ENCODE data around the gene RELA.
"Not testable (repeated sequence)": the region's sequence is repeated elsewhere in the genome, so short reads cannot be mapped to it uniquely, and the experiment has no call there.

RELA gene

DNA sequence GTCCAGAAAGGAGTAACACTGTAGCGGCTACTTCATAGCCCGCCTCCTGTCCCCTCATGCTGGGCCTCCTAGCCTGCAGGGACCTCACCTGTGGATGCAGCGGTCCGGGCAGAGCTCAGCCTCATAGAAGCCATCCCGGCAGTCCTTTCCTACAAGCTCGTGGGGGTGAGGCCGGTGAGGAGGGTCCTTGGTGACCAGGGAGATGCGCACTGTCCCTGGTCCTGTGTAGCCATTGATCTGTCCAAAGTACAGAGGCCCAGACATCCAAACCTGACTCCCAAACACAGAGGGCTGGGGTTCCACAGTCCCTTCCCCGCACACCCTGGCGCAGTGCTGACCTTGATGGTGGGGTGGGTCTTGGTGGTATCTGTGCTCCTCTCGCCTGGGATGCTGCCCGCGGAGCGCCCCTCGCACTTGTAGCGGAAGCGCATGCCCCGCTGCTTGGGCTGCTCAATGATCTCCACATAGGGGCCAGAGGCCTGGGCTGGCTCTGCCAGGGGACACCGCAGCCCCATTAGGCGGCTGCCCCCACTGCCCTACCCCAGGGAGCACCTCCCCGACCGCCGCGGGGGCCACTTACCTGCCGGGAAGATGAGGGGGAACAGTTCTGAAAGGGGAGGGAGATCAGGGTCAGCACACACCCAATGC lies 993 bp downstream of the RELA start:
- Histone ChIP-seq H3K27ac (no peak overlapping the region), H3K4me3 (ENCODE audit: low read depth, low read length) (peak overlapping the region; percentile 91), H3K27me3 (ENCODE audit: insufficient read depth, low read depth, severe bottlenecking) (no peaks in the 10 kb centered on the region), H3K36me3 (peaks cover 47% of the 10 kb centered on the region), H3K9me3 (ENCODE audit: severe bottlenecking) (no peaks in the 10 kb centered on the region)
- no peak for DNase-seq
- TF ChIP-seq, protein P1, sequence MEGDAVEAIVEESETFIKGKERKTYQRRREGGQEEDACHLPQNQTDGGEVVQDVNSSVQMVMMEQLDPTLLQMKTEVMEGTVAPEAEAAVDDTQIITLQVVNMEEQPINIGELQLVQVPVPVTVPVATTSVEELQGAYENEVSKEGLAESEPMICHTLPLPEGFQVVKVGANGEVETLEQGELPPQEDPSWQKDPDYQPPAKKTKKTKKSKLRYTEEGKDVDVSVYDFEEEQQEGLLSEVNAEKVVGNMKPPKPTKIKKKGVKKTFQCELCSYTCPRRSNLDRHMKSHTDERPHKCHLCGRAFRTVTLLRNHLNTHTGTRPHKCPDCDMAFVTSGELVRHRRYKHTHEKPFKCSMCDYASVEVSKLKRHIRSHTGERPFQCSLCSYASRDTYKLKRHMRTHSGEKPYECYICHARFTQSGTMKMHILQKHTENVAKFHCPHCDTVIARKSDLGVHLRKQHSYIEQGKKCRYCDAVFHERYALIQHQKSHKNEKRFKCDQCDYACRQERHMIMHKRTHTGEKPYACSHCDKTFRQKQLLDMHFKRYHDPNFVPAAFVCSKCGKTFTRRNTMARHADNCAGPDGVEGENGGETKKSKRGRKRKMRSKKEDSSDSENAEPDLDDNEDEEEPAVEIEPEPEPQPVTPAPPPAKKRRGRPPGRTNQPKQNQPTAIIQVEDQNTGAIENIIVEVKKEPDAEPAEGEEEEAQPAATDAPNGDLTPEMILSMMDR (IDR thresholded peaks at IDR 0.05; ENCODE audit: low read depth, low read length): no peak

DNA sequence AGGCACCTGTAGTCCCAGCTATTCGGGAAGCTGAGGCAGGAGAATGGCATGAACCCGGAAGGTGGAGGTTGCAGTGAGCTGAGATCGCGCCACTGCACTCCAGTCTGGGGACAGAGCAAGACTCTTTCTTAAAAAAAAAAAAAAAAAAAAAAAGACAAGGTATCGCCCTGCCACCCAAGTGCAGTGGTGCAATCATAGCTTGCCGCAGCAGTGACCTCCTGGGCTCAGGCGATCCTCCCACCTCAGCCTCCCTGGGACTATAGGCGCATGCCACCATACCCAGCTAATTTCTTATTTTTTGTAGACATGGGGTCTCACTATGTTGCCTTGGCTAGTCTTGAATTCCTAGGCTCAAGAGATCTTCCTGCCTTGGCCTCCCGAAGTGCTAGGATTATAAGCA lies 1.8 kb downstream of the RELA start:
- H3K27me3 ChIP-seq (ENCODE audit: insufficient read depth, low read depth, severe bottlenecking); H3K4me3 ChIP-seq (ENCODE audit: low read depth, low read length); H3K27ac ChIP-seq; DNase-seq; H3K9me3 ChIP-seq (ENCODE audit: severe bottlenecking): not testable (repeated sequence)
- peaks cover 55% of the 10 kb centered on the region for H3K36me3 ChIP-seq

DNA sequence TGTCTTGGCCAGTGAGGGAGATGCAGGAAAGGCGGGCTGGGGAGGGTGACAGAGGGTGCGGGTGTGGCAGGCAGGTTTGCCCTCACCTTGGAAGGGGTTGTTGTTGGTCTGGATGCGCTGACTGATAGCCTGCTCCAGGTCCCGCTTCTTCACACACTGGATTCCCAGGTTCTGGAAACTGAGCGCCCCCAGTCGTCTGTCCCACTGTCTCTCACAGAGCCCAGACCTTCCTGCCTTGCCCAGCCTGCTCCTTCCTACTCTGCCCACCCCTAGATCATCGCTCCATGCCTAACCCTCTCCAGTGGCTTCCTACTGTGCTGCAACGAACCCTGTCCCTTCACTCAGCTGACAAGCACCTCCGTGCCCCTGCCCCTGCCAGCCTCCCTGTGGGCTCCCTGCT lies 2.7 kb downstream of the RELA start:
- Histone ChIP-seq H3K9me3 (ENCODE audit: severe bottlenecking) (no peaks in the 10 kb centered on the region), H3K4me3 (ENCODE audit: low read depth, low read length) (no peak overlapping the region), H3K27ac (no peak overlapping the region), H3K36me3 (peaks cover 64% of the 10 kb centered on the region), H3K27me3 (ENCODE audit: insufficient read depth, low read depth, severe bottlenecking) (no peaks in the 10 kb centered on the region)
- DNase-seq: no peak
- TF ChIP-seq, protein P1 (IDR thresholded peaks at IDR 0.05; ENCODE audit: low read depth, low read length): no peak

DNA sequence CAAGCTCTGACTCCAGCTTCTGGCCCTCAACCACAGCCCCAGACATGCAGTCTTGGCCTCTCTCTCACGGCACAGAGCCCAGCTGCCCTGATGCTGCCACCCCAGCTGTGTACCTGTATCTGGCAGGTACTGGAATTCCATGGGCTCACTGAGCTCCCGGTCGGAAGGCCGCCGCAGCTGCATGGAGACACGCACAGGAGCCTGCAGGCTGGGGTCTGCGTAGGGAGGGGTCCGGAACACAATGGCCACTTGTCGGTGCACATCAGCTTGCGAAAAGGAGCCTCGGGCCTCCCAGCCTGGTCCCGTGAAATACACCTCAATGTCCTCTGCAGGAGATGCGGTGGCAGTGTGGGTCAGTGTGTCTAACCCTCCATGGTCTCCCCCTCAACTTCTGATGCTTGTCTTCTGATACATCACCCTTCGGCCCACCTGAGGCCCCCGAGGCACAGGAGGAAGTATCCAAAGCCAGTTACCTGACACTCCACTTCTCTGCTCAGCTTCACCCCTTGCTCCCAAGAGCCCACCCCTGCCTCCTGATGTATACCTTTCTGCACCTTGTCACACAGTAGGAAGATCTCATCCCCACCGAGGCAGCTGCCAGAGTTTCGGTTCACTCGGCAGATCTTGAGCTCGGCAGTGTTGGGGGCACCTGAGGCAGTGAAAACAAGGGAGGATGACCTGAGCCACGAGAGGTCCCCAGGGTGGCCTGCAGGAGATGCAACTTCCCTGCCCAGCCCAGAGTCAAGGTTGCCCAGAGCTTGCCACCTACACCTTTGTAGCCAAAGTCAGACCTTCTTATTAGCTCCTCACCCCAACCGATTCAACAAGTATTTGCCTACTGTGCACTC lies 4.3 kb downstream of the RELA start:
- H3K36me3 ChIP-seq: peaks cover 80% of the 10 kb centered on the region
- TF ChIP-seq, protein P1 (IDR thresholded peaks at IDR 0.05; ENCODE audit: low read depth, low read length): no peak
- H3K27me3 ChIP-seq (ENCODE audit: insufficient read depth, low read depth, severe bottlenecking): no peaks in the 10 kb centered on the region
- no peaks in the 10 kb centered on the region for H3K9me3 ChIP-seq (ENCODE audit: severe bottlenecking)
- no peak overlapping the region for H3K27ac ChIP-seq
- no peak overlapping the region for H3K4me3 ChIP-seq (ENCODE audit: low read depth, low read length)
- no peak for DNase-seq

DNA sequence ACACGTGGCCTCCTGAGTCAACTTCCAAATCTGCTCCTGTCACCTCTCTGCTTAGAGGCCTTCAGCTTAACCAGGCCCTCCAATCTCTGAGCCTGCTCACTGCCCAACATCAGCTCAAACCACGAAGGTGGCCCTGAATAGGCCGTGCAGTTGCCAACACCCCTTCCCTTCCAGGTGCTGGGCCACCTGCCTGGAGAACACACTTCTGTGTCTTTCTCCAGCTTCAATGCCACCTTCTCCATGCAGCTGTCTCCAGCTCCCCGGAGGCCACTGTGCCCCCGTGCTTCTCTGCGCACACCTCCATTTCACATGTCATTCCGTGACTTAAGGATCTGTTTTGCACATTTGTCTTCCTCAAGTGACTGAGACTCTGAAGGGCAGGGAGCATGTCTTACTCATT lies 5.3 kb downstream of the RELA start:
- Histone ChIP-seq H3K9me3 (ENCODE audit: severe bottlenecking) (no peaks in the 10 kb centered on the region), H3K27ac (no peak overlapping the region), H3K27me3 (ENCODE audit: insufficient read depth, low read depth, severe bottlenecking) (no peaks in the 10 kb centered on the region), H3K4me3 (ENCODE audit: low read depth, low read length) (no peak overlapping the region), H3K36me3 (peaks cover 80% of the 10 kb centered on the region)
- TF ChIP-seq, protein P1 (IDR thresholded peaks at IDR 0.05; ENCODE audit: low read depth, low read length): no peak
- DNase-seq: no peak

DNA sequence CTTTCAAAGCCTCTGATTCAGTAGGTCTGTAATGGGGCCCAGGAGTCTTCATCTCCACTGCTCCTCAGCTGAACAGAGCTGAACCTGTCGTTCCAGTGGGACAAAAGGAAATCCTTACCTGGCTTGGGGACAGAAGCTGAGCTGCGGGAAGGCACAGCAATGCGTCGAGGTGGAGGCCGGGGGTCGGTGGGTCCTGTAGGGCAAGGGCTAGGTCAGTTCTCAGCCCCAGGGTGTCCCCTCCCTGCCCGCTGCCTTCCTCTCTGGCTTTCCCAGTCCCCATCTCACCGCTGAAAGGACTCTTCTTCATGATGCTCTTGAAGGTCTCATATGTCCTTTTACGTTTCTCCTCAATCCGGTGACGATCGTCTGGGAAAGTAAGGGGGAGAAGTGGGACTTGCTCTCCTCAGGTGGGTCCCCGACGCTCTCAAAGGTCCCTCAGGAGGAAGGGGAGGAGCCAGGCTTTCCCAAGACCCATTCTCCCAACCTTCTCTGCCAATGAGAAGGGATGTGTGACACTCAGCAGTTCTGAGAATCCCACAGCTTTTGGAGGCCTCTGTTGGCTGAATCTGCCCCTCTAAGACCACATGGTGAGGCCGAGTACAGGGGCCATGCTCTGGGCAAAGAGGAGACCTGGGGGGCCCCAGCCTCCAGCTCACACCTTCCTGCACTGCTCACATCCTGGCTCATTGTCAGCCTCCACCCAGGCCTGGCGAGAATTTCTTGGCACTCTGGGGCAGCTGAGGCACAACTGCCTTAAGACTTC lies 7.0 kb downstream of the RELA start:
- Histone ChIP-seq H3K4me3 (ENCODE audit: low read depth, low read length) (no peak overlapping the region), H3K27ac (no peak overlapping the region), H3K9me3 (ENCODE audit: severe bottlenecking) (no peaks in the 10 kb centered on the region), H3K27me3 (ENCODE audit: insufficient read depth, low read depth, severe bottlenecking) (no peaks in the 10 kb centered on the region), H3K36me3 (peaks cover 81% of the 10 kb centered on the region)
- TF ChIP-seq, protein P1 (IDR thresholded peaks at IDR 0.05; ENCODE audit: low read depth, low read length): no peak
- DNase-seq: no peak
